Transverse colon (tissue), 4 donors: ENCODE results near the gene TMEM151A. TPM values are rescaled to one million over a fixed set of nuclear protein-coding genes. Genes with fewer than 3 reads are reported as not detected.

ENCODE experiments used
- DNase-seq: peaks from one replicate; pipeline ENCODE4 v3.0.0-alpha.2; 2019
- H3K27ac ChIP-seq, 4 donors: fragments of 200-600 bp; sonication (generic); 2 replicates each; pipeline ENCODE4 v1.5.1; 2016 to 2018; ENCODE audit warnings: inconsistent platforms in 4 of 4
- H3K27me3 ChIP-seq: fragments of 200-600 bp; sonication (generic); 2 replicates; pipeline ENCODE4 v1.5.1; 2017; ENCODE audit warnings: inconsistent platforms
- H3K36me3 ChIP-seq, 4 donors: fragments of 200-600 bp; sonication (generic); 2 replicates each; pipeline ENCODE4 v1.5.1; 2017 to 2019; ENCODE audit warnings: inconsistent platforms in 4 of 4
- H3K4me1 ChIP-seq, 4 donors: fragments of 200-600 bp; sonication (generic); 2 replicates each; pipeline ENCODE4 v1.5.1; 2017 to 2020; ENCODE audit warnings: inconsistent platforms in 4 of 4
- H3K4me3 ChIP-seq, 4 donors: fragments of 200-600 bp; sonication (generic); 1 replicate in 1 of 4; 2 replicates in 3 of 4; pipeline versions ENCODE4 v1.5.1 to v1.6.1; 2017 to 2019; ENCODE audit warnings: inconsistent platforms in 4 of 4
- H3K9me3 ChIP-seq, 2 donors: fragments of 200-600 bp; sonication (generic); 2 replicates each; pipeline ENCODE4 v1.5.1; 2017 to 2019; ENCODE audit warnings: inconsistent platforms in 2 of 2
- CTCF ChIP-seq, 5 experiments: fragments of 200-600 bp in 3 of 5; fragments of 450-650 bp in 2 of 5; sonication (generic) in 3 of 5; IDR thresholded peaks; 1 replicate in 2 of 5; 2 replicates in 3 of 5; pipeline ENCODE4 v1.5.1; 2016 to 2017; ENCODE audit warnings: antibody characterized with exemption in 5 of 5, inconsistent platforms in 3 of 5, mild to moderate bottlenecking in 2 of 5, moderate library complexity in 1 of 5
- EP300 ChIP-seq: sonication (generic); formaldehyde crosslinking; IDR thresholded peaks from one replicate; pipeline ENCODE4 v1.6.1; 2017; ENCODE audit warnings: antibody characterized with exemption, low read depth
- POLR2A ChIP-seq: fragments of 450-650 bp; IDR thresholded peaks from one replicate; pipeline ENCODE4 v1.6.1; 2016; ENCODE audit warnings: antibody characterized with exemption, mild to moderate bottlenecking, moderate library complexity
- POLR2AphosphoS5 ChIP-seq, 3 donors: sonication (generic); formaldehyde crosslinking; IDR thresholded peaks; one replicate each; pipeline ENCODE4 v1.6.1; 2016; ENCODE audit warnings: antibody characterized with exemption in 3 of 3
- WGBS, 2 donors: methylation state at CpG; one replicate each; pipeline ENCODE4 v1.1.5; 2018; ENCODE audit warnings: low coverage in 1 of 2; 5-methylcytosine and 5-hydroxymethylcytosine counted together
- in situ Hi-C, 4 donors: fragments of 200-750 bp; cut with MboI; loops; one replicate each; pipeline versions ENCODE4 v1.15.0 to v1.15.1; 2017; ENCODE audit warnings: low sequenced_read_pairs in 3 of 4, low pct_ligation_motif_present in 1 of 4, low pct_unique_long_range_greater_than_20kb in 1 of 4
- intact Hi-C: fragments of 100-400 bp; cut with DNase I; formaldehyde crosslinking; loops from one replicate; pipeline ENCODE4 v1.15.1; 2023; ENCODE audit warnings: low total_unique reads
- total RNA-seq, 4 donors: library from RNA; depleted of rRNA; stranded (reverse); fragments of >200 nt; gene quantifications; one replicate each; pipeline ENCODE4 v1.1.0, GENCODE V29; 2016

TMEM151A gene
- total RNA-seq, 4 donors from 2014 or later: 0.55 to 0.75 TPM; not detected in 2

- DNase-seq: no peak
- 42 to 92% methylated on average over 2 to 25 of the region's 28 CpGs for WGBS, 2 donors
- no peak overlapping the region for H3K4me3 ChIP-seq
- no peak overlapping the region for H3K27ac ChIP-seq
- H3K9me3 ChIP-seq: no peaks in the 10 kb centered on the region
- intact Hi-C loops: no loop called here
- H3K36me3 ChIP-seq: peaks cover 0 to 11% (median 5%) of the 10 kb centered on the region in 4 donors
- in situ Hi-C loops: no loop called here
- TF ChIP-seq CTCF (IDR thresholded peaks at IDR 0.05): no peak
- TF ChIP-seq POLR2AphosphoS5 (IDR thresholded peaks at IDR 0.05): no peak
- no peak for TF ChIP-seq EP300
- TF ChIP-seq POLR2A: no peak
- peaks cover 28 to 37% (median 31%) of the 10 kb centered on the region in 4 donors for H3K4me1 ChIP-seq
- no peaks in the 10 kb centered on the region for H3K27me3 ChIP-seq
These were observed 49.2 kb downstream of the TMEM151A start for GRCh38 chr11:66340596-66341501.

GRCh38 chr11:66341502-66342126 lies 49.9 kb downstream of the TMEM151A start:
- Histone ChIP-seq H3K4me1 (peaks cover 27 to 37% (median 31%) of the 10 kb centered on the region in 4 donors), H3K27me3 (no peaks in the 10 kb centered on the region), H3K27ac (no peak overlapping the region), H3K36me3 (peaks cover 0 to 11% (median 5%) of the 10 kb centered on the region in 4 donors), H3K9me3 (no peaks in the 10 kb centered on the region), H3K4me3 (no peak overlapping the region)
- no peak for DNase-seq
- 90 to 94% methylated on average over 2 to 21 of the region's 21 CpGs for WGBS, 2 donors
- in situ Hi-C loops: no loop called here
- TF ChIP-seq POLR2AphosphoS5 (IDR thresholded peaks at IDR 0.05): no peak
- no peak for TF ChIP-seq CTCF (IDR thresholded peaks at IDR 0.05)
- no peak for TF ChIP-seq POLR2A
- TF ChIP-seq EP300: no peak
- intact Hi-C loops: no loop called here

- peaks cover 0 to 11% (median 5%) of the 10 kb centered on the region in 4 donors for H3K36me3 ChIP-seq
- no peak for DNase-seq
- TF ChIP-seq CTCF (IDR thresholded peaks at IDR 0.05) (no peak), POLR2AphosphoS5 (IDR thresholded peaks at IDR 0.05) (no peak), POLR2A (no peak)
- in situ Hi-C loops (no loop called here), intact Hi-C loops (no loop called here)
- no peak overlapping the region for H3K27ac ChIP-seq
- H3K27me3 ChIP-seq: no peaks in the 10 kb centered on the region
- H3K4me1 ChIP-seq: peaks cover 23 to 37% (median 35%) of the 10 kb centered on the region in 4 donors
- no peaks in the 10 kb centered on the region for H3K9me3 ChIP-seq
- WGBS, 2 donors: 92 to 95% methylated on average over 8 of the region's 8 CpGs
- no peak overlapping the region for H3K4me3 ChIP-seq
These were observed 51.5 kb downstream of the TMEM151A start for GRCh38 chr11:66343176-66343575.

- intact Hi-C loops: no loop called here
- peak within 1 kb of the TSS; percentile 87 to 98 (median 92) for H3K27ac ChIP-seq
- peak; percentile 94 for TF ChIP-seq POLR2A
- TF ChIP-seq EP300: peak; percentile 33
- TF ChIP-seq POLR2AphosphoS5 (IDR thresholded peaks at IDR 0.05): peak; percentile 94 to 97 (median 95)
- TF ChIP-seq CTCF (IDR thresholded peaks at IDR 0.05): peak in 3 of 5 experiments; percentile 18 to 67 (median 61)
These were observed 53.0 kb downstream of the TMEM151A start, which contains the start of gene BRMS1 for GRCh38 chr11:66344550-66345315. TSS of gene BRMS1 (minus strand) at chr11:66345104. CDS start at chr11:66342234, 2,870 bp downstream.

More at GRCh38 chr11:66344550-66345315, 53.0 kb downstream of the TMEM151A start, which contains the start of gene BRMS1:
- in situ Hi-C loops: no loop called here
- Histone ChIP-seq H3K4me3 (peak within 1 kb of the TSS; percentile 61 to 85 (median 72)), H3K4me1 (peaks cover 23 to 52% (median 43%) of the 10 kb centered on the region in 4 donors), H3K9me3 (no peaks in the 10 kb centered on the region), H3K36me3 (peaks cover 0 to 11% (median 5%) of the 10 kb centered on the region in 4 donors), H3K27me3 (no peaks in the 10 kb centered on the region)
- WGBS, 2 donors: 0% methylated on average over 2 to 55 of the region's 59 CpGs
- peak; percentile 99 for DNase-seq
